GM12891 (cell line): ENCODE results near the gene KRT84.
"Not testable (repeated sequence)": the region's sequence is repeated elsewhere in the genome, so short reads cannot be mapped to it uniquely, and the experiment has no call there.

Experiments
- DNase-seq: peaks from one replicate; pipeline ENCODE4 v3.0.0; 2011; ENCODE audit warnings: low spot score; ENCODE audit not compliant: insufficient read length
- FAIRE-seq: peaks from 2 replicates; lab custom pipeline; 2011; peaks lifted over from hg19 to GRCh38; lab: Jason Lieb, UNC
- PAX5 ChIP-seq: IDR thresholded peaks from 2 replicates; pipeline ENCODE4 v1.6.1; 2011; ENCODE audit warnings: low read length, moderate library complexity, mild to moderate bottlenecking; ENCODE audit not compliant: insufficient read depth, severe bottlenecking
- POLR2A ChIP-seq: IDR thresholded peaks from 2 replicates; pipeline ENCODE4 v1.6.1; 2011; ENCODE audit warnings: low read depth, low read length, control low read depth
- POLR2AphosphoS5 ChIP-seq: IDR thresholded peaks from 2 replicates; pipeline ENCODE4 v1.6.1; 2011; ENCODE audit warnings: low read depth, low read length, control low read depth
- POU2F2 ChIP-seq: IDR thresholded peaks from 2 replicates; pipeline ENCODE4 v1.6.1; 2011; ENCODE audit warnings: low read depth, mild to moderate bottlenecking, control low read depth, low read length, moderate library complexity
- SPI1 ChIP-seq: IDR thresholded peaks from 2 replicates; pipeline ENCODE4 v1.6.1; 2011; ENCODE audit warnings: low read depth, low read length, control low read depth
- TAF1 ChIP-seq: IDR thresholded peaks from 2 replicates; pipeline ENCODE4 v1.6.1; 2011; ENCODE audit warnings: low read depth, low read length, control low read depth

KRT84 gene

GRCh38 chr12:52349196-52349595, 36.3 kb downstream of the KRT84 start:
- no peak for TF ChIP-seq POLR2AphosphoS5
- TF ChIP-seq PAX5 = no peak
- TF ChIP-seq POU2F2 = no peak
- TF ChIP-seq TAF1 = no peak
- no peak for TF ChIP-seq POLR2A
- no peak for TF ChIP-seq SPI1
- FAIRE-seq (no peak), DNase-seq (no peak)

GRCh38 chr12:52347551-52348510, 37.6 kb downstream of the KRT84 start:
- FAIRE-seq = no peak
- TF ChIP-seq POLR2AphosphoS5 (no peak), TAF1 (no peak), POU2F2 (no peak), POLR2A (no peak), SPI1 (no peak), PAX5 (no peak)
- DNase-seq = no peak

- TF ChIP-seq TAF1 = no peak
- TF ChIP-seq POLR2AphosphoS5 = no peak
- TF ChIP-seq POLR2A = no peak
- no peak for TF ChIP-seq PAX5
- DNase-seq = no peak
- FAIRE-seq = no peak
Observed at GRCh38 chr12:52347016-52347415, 38.4 kb downstream of the KRT84 start.

GRCh38 chr12:52346593-52346992, 38.9 kb downstream of the KRT84 start:
- FAIRE-seq = no peak
- TF ChIP-seq POU2F2 (no peak), POLR2A (no peak), POLR2AphosphoS5 (no peak), SPI1 (no peak), TAF1 (no peak), PAX5 (no peak)

GRCh38 chr12:52345041-52345440, 40.4 kb downstream of the KRT84 start:
- FAIRE-seq = not testable (repeated sequence)

More at GRCh38 chr12:52346593-52346992, 38.9 kb downstream of the KRT84 start:
- DNase-seq = no peak

GRCh38 chr12:52344111-52344510, 41.3 kb downstream of the KRT84 start:
- DNase-seq (no peak), FAIRE-seq (no peak)
- TF ChIP-seq PAX5 = no peak
- no peak for TF ChIP-seq POLR2A
- TF ChIP-seq SPI1 = no peak
- TF ChIP-seq POU2F2 = no peak
- no peak for TF ChIP-seq POLR2AphosphoS5
- no peak for TF ChIP-seq TAF1

More at GRCh38 chr12:52345041-52345440, 40.4 kb downstream of the KRT84 start:
- DNase-seq = not testable (repeated sequence)

- FAIRE-seq (no peak), DNase-seq (no peak)
- TF ChIP-seq POLR2AphosphoS5 = no peak
- TF ChIP-seq SPI1 = no peak
- TF ChIP-seq POLR2A = no peak
- no peak for TF ChIP-seq POU2F2
- TF ChIP-seq TAF1 = no peak
- no peak for TF ChIP-seq PAX5
Observed at GRCh38 chr12:52343550-52343949, 41.9 kb downstream of the KRT84 start.

- FAIRE-seq (no peak), DNase-seq (no peak)
- TF ChIP-seq TAF1 = no peak
- no peak for TF ChIP-seq POLR2AphosphoS5
- TF ChIP-seq POLR2A = no peak
- TF ChIP-seq PAX5 = no peak
- no peak for TF ChIP-seq SPI1
- TF ChIP-seq POU2F2 = no peak
Observed at GRCh38 chr12:52342781-52343490, 42.5 kb downstream of the KRT84 start.

- no peak for DNase-seq
- FAIRE-seq = no peak
- TF ChIP-seq PAX5 = no peak
- TF ChIP-seq POLR2AphosphoS5 = no peak
- no peak for TF ChIP-seq SPI1
- TF ChIP-seq TAF1 = no peak
- no peak for TF ChIP-seq POU2F2
- TF ChIP-seq POLR2A = no peak
Observed at GRCh38 chr12:52341066-52341580, 44.3 kb downstream of the KRT84 start.
